ENCODE measurements around the gene ZNF80.

DNA sequence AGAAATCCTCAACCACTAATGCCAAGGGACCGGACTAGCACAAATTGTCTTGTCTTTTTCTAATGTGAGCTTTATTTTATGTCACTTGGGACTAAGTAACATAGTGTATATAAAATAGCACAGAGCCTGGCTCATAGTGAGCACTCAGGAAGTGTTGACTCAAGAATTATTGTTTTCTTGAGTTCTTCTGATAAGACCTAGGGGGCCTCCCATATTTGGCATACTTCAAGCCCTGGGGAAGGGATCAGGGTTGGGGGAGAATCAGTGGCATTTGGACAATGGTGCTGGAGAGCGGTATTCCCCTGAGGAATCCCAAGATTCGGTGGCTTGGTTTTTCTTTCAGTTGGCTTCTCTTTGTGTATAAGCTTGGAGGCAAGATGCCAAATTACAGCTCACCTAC lies 19.4 kb downstream of the ZNF80 start:
- TF ChIP-seq, protein P1, sequence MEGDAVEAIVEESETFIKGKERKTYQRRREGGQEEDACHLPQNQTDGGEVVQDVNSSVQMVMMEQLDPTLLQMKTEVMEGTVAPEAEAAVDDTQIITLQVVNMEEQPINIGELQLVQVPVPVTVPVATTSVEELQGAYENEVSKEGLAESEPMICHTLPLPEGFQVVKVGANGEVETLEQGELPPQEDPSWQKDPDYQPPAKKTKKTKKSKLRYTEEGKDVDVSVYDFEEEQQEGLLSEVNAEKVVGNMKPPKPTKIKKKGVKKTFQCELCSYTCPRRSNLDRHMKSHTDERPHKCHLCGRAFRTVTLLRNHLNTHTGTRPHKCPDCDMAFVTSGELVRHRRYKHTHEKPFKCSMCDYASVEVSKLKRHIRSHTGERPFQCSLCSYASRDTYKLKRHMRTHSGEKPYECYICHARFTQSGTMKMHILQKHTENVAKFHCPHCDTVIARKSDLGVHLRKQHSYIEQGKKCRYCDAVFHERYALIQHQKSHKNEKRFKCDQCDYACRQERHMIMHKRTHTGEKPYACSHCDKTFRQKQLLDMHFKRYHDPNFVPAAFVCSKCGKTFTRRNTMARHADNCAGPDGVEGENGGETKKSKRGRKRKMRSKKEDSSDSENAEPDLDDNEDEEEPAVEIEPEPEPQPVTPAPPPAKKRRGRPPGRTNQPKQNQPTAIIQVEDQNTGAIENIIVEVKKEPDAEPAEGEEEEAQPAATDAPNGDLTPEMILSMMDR (IDR thresholded peaks at IDR 0.05; ENCODE audit: control extremely low read depth in 1 of 3, insufficient read depth in 1 of 3, low read depth in 1 of 3, low read length in 3 of 3), result no peak
- TF ChIP-seq EP300 (IDR thresholded peaks at IDR 0.05; ENCODE audit: borderline replicate concordance in 1 of 2, low read depth in 2 of 2, low read length in 2 of 2), result no peak
- TF ChIP-seq POLR2A (IDR thresholded peaks at IDR 0.05; ENCODE audit: control extremely low read depth in 1 of 2, low read depth in 2 of 2, low read length in 2 of 2), result no peak
- TF ChIP-seq TEAD4 (IDR thresholded peaks at IDR 0.05; ENCODE audit: low read depth, low read length), result no peak
- TF ChIP-seq, protein P2, sequence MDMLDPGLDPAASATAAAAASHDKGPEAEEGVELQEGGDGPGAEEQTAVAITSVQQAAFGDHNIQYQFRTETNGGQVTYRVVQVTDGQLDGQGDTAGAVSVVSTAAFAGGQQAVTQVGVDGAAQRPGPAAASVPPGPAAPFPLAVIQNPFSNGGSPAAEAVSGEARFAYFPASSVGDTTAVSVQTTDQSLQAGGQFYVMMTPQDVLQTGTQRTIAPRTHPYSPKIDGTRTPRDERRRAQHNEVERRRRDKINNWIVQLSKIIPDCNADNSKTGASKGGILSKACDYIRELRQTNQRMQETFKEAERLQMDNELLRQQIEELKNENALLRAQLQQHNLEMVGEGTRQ (IDR thresholded peaks at IDR 0.05; ENCODE audit: low read length), result no peak
